Endothelial cell of umbilical vein (primary cell): Measurements from ENCODE around the gene PNPLA5. TPM values are rescaled to one million over a fixed set of nuclear protein-coding genes. Genes with fewer than 3 reads are reported as not detected.

Source experiments
- BruUV-seq: library from RNA; stranded (reverse); fragments of 400-500 nt; replicated peaks from 2 replicates; lab custom pipeline; 2021; lab: Mats Ljungman, UMichigan
- CTCF ChIA-PET: fragments of 300-600, 350-600 bp; sonication (Branson Sonifier 250); formaldehyde crosslinking; loops from one replicate; lab custom pipeline; 2021; ENCODE audit warnings: antibody characterized with exemption, inconsistent platforms; lab: Charles Lee
- POLR2A ChIA-PET: fragments of 300-600, 350-600 bp; sonication (Branson Sonifier 250); formaldehyde crosslinking; loops from one replicate; lab custom pipeline; 2021; ENCODE audit warnings: antibody characterized with exemption, inconsistent platforms; lab: Charles Lee
- DNase-seq: peaks from one replicate; pipeline ENCODE4 v3.0.0-alpha.2; 2011; ENCODE audit warnings: low read depth, low spot score
- FAIRE-seq: peaks from 2 replicates; lab custom pipeline; 2011; peaks lifted over from hg19 to GRCh38; lab: Jason Lieb, UNC
- H2AFZ ChIP-seq: 2 replicates; pipeline ENCODE4 v1.6.0; 2012; ENCODE audit warnings: low read depth, low read length, control low read depth, inconsistent platforms
- H3K27ac ChIP-seq: 2 replicates; pipeline ENCODE4 v1.5.1; 2011; ENCODE audit warnings: low read depth, mild to moderate bottlenecking, control low read depth, low read length, moderate library complexity; ENCODE audit not compliant: insufficient read depth
- H3K27me3 ChIP-seq, 2 experiments: 2 replicates each; pipeline versions ENCODE4 v1.6.0 to v1.6.1; 2011; ENCODE audit warnings: low read length in 2 of 2, mixed read lengths in 1 of 2; ENCODE audit not compliant: control insufficient read depth in 2 of 2, insufficient read depth in 2 of 2
- H3K36me3 ChIP-seq, 2 experiments: 2 replicates in 1 of 2; 3 replicates in 1 of 2; pipeline ENCODE4 v1.5.1; 2011; ENCODE audit warnings: low read length in 2 of 2, mild to moderate bottlenecking in 1 of 2, moderate library complexity in 1 of 2; ENCODE audit not compliant: control insufficient read depth in 2 of 2, insufficient read depth in 2 of 2; ENCODE audit errors: extremely low read depth in 1 of 2
- H3K4me1 ChIP-seq: 3 replicates; pipeline ENCODE4 v1.5.1; 2011; ENCODE audit warnings: mild to moderate bottlenecking, low read length; ENCODE audit not compliant: control insufficient read depth, insufficient read depth; ENCODE audit errors: extremely low read depth
- H3K4me2 ChIP-seq: 2 replicates; pipeline ENCODE4 v1.6.1; 2011; ENCODE audit warnings: low read length, control low read depth, mixed read lengths; ENCODE audit not compliant: insufficient read depth
- H3K4me3 ChIP-seq, 3 experiments: fragments of 200-600 bp in 1 of 3; sonication (generic), shearing (Covaris generic) in 1 of 3; replicated peaks in 1 of 3; 2 replicates each; pipeline ENCODE4 v1.5.1; 2011 to 2016; ENCODE audit warnings: control low read depth in 3 of 3, low read length in 3 of 3, mild to moderate bottlenecking in 2 of 3, inconsistent platforms in 1 of 3, low read depth in 1 of 3, moderate library complexity in 1 of 3; ENCODE audit not compliant: insufficient read depth in 1 of 3
- H3K79me2 ChIP-seq: 2 replicates; pipeline ENCODE4 v1.6.0; 2012; ENCODE audit warnings: low read length, inconsistent platforms; ENCODE audit not compliant: control insufficient read depth, insufficient read depth
- H3K9ac ChIP-seq: replicated peaks from 2 replicates; pipeline ENCODE3; 2011; ENCODE audit warnings: low read length, control low read depth; ENCODE audit not compliant: insufficient read depth; ENCODE audit errors: extremely low read depth
- H3K9me1 ChIP-seq: replicated peaks from 3 replicates; pipeline ENCODE4 v1.6.0; 2011; ENCODE audit warnings: mild to moderate bottlenecking, low read length; ENCODE audit not compliant: control insufficient read depth, insufficient read depth; ENCODE audit errors: extremely low read depth
- H3K9me3 ChIP-seq: replicated peaks from 2 replicates; pipeline ENCODE4 v1.5.1; 2012; ENCODE audit warnings: low read length, inconsistent platforms; ENCODE audit not compliant: control insufficient read depth, insufficient read depth
- H4K20me1 ChIP-seq: replicated peaks from 2 replicates; pipeline ENCODE3; 2011; ENCODE audit warnings: mild to moderate bottlenecking, low read length; ENCODE audit not compliant: control insufficient read depth, insufficient read depth; ENCODE audit errors: extremely low read depth
- EZH2 ChIP-seq: IDR thresholded peaks from 2 replicates; pipeline ENCODE4 v1.6.1; 2012; ENCODE audit warnings: borderline replicate concordance, low read depth, mild to moderate bottlenecking, moderate library complexity, low read length, inconsistent platforms; ENCODE audit not compliant: severe bottlenecking
- FOS ChIP-seq: IDR thresholded peaks from 2 replicates; pipeline ENCODE4 v1.6.1; 2011; ENCODE audit warnings: mild to moderate bottlenecking, low read length, moderate library complexity, borderline replicate concordance; ENCODE audit not compliant: insufficient read depth
- GATA2 ChIP-seq: IDR thresholded peaks from 2 replicates; pipeline ENCODE4 v1.7.0; 2011; ENCODE audit warnings: low read depth, mild to moderate bottlenecking, moderate library complexity, mixed read lengths, low read length; ENCODE audit not compliant: insufficient read length, insufficient read depth
- JUN ChIP-seq: IDR thresholded peaks from 2 replicates; pipeline ENCODE4 v1.6.1; 2011; ENCODE audit warnings: borderline replicate concordance, low read depth; ENCODE audit not compliant: insufficient read length, insufficient read depth
- MAX ChIP-seq: IDR thresholded peaks from 2 replicates; pipeline ENCODE4 v1.6.1; 2011; ENCODE audit not compliant: insufficient read depth, insufficient read length
- MYC ChIP-seq: IDR thresholded peaks from one replicate; pipeline ENCODE4 v1.6.1; 2011; ENCODE audit warnings: mild to moderate bottlenecking, low read depth, low read length
- POLR2A ChIP-seq: IDR thresholded peaks from 2 replicates; pipeline ENCODE4 v1.6.1; 2012; ENCODE audit warnings: low read depth, mild to moderate bottlenecking, control low read depth, low read length
- POLR2AphosphoS5 ChIP-seq: IDR thresholded peaks from 2 replicates; pipeline ENCODE4 v1.6.1; 2012; ENCODE audit warnings: low read depth, mild to moderate bottlenecking, control low read depth, low read length, moderate library complexity; ENCODE audit not compliant: insufficient read depth
- dilution Hi-C: fragments of 300-500 bp; cut with MboI; formaldehyde crosslinking; loops from one replicate; pipeline ENCODE4 v1.15.0; 2019; ENCODE audit warnings: low sequenced_read_pairs; ENCODE audit not compliant: extremely low pct_ligation_motif_present
- intact Hi-C: fragments of 100-400 bp; cut with micrococcal nuclease; formaldehyde crosslinking; loops from one replicate; pipeline ENCODE4 v1.10.0; 2022
- polyA plus RNA-seq, 4 experiments: library from polyadenylated mRNA; depleted of rRNA in 3 of 4; stranded (reverse) in 3 of 4; unstranded in 1 of 4; fragments of >200 nt; gene quantifications; 2 replicates each; pipeline versions ENCODE4 v1.2.1 to v1.2.3, GENCODE V29; 2011 to 2012; ENCODE audit warnings: missing spikeins in 1 of 4
- total RNA-seq: library from RNA; stranded (reverse); gene quantifications from 2 replicates; pipeline ENCODE4 v1.2.3, GENCODE V29; 2021

PNPLA5 gene
- total and polyA plus RNA-seq, 2 donors (not counting 3 experiments of a cell fraction or from before 2014, with no cell fraction given): not detected

GRCh38 chr22:43880541-43880991 is 11.2 kb downstream of the PNPLA5 start:
- intact Hi-C loops (no loop called here), dilution Hi-C loops (no loop called here)
- H3K79me2 ChIP-seq: no peaks in the 10 kb centered on the region
- H3K9me3 ChIP-seq: no peaks in the 10 kb centered on the region
- no peak overlapping the region for H2AFZ ChIP-seq
- H3K27me3 ChIP-seq: no peaks in the 10 kb centered on the region
- H3K27ac ChIP-seq: no peak overlapping the region
- no peak overlapping the region for H3K9ac ChIP-seq
- ChIA-PET CTCF (no interaction called here), POLR2A (no interaction called here)
- no peaks in the 10 kb centered on the region for H4K20me1 ChIP-seq
- no TSS peak for BruUV-seq
- H3K36me3 ChIP-seq: no peaks in the 10 kb centered on the region
- TF ChIP-seq POLR2AphosphoS5 (no peak), MAX (no peak), JUN (no peak), MYC (no peak), EZH2 (no peak), FOS (no peak), POLR2A (no peak), GATA2 (no peak)
- FAIRE-seq (no peak), DNase-seq (no peak)
- H3K4me1 ChIP-seq: no peaks in the 10 kb centered on the region
- H3K4me2 ChIP-seq: no peak overlapping the region
- H3K4me3 ChIP-seq: no peak overlapping the region
- H3K9me1 ChIP-seq: no peaks in the 10 kb centered on the region

- Histone ChIP-seq H3K9ac (no peak overlapping the region), H3K9me1 (no peaks in the 10 kb centered on the region), H4K20me1 (no peaks in the 10 kb centered on the region), H3K4me2 (no peak overlapping the region), H3K36me3 (no peaks in the 10 kb centered on the region), H3K27ac (no peak overlapping the region), H3K9me3 (no peaks in the 10 kb centered on the region), H3K79me2 (no peaks in the 10 kb centered on the region), H3K27me3 (no peaks in the 10 kb centered on the region), H3K4me3 (no peak overlapping the region), H3K4me1 (no peaks in the 10 kb centered on the region), H2AFZ (no peak overlapping the region)
- dilution Hi-C loops (no loop called here), intact Hi-C loops (no loop called here)
- DNase-seq (no peak), FAIRE-seq (no peak)
- CTCF ChIA-PET: no interaction called here
- TF ChIP-seq MYC: no peak
- no peak for TF ChIP-seq POLR2AphosphoS5
- no peak for TF ChIP-seq MAX
- TF ChIP-seq EZH2: no peak
- POLR2A ChIA-PET: no interaction called here
- no TSS peak for BruUV-seq
These were observed 11.8 kb downstream of the PNPLA5 start for GRCh38 chr22:43879901-43880540.
